Measurements from ENCODE around the gene UBE3C. TPM values are rescaled to one million over a fixed set of nuclear protein-coding genes. Genes with fewer than 3 reads are reported as not detected.
"Not testable (repeated sequence)": the region's sequence is repeated elsewhere in the genome, so short reads cannot be mapped to it uniquely, and the experiment has no call there.

UBE3C gene
- total RNA-seq, 4 donors from 2014 or later: 47.9 to 91.8 (median 66.2) TPM

DNA sequence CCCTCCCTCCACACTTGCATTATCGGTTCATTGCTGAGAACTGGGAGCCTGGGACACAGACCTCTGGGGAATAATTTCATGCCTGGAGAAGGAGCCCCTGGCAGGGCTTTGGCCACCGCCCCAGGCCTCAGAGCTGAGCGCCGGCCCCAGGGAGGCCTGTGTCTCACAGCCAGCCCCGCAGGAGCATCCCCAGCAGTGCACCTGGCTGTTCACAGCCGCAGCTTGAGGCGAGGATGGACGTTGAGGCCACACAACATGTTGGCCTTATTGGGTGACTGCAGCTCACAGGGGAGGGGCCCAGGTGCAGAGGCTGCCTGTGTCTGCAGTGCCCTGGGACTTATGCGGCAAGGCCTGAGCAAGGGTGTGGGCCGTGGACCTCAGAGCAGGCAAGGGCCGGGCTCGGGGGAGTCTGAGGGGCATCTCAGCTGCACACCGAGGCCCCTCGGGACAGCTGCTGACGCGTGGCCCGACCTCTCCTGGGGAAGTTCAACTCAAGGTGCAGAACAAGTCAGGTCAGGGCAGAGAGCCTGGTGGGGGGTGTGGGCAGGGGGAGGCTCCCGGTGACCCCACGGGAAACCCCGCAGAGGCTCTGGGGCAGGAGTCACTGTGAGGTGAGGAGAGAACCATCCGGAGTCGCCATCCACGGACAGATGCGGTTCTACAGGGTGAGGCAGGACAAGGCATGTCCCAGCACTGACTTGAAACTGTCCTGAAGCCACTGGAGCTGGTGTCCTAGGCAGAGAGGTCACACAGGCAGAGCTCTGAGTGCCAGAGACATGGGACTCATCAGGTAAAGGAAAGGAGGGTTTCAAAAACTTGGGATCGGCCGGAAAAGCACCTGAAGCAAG is 13.1 kb upstream of the UBE3C start:
- H3K27ac ChIP-seq: no peak overlapping the region
- intact Hi-C loops (cut with DNase I; ENCODE audit: low total_unique reads) (no loop called here), in situ Hi-C loops (cut with MboI; ENCODE audit: low pct_ligation_motif_present in 1 of 4, low pct_unique_long_range_greater_than_20kb in 1 of 4, low sequenced_read_pairs in 3 of 4) (loop anchor here in 2 of 4 donors (25.0 kb wide), 1 partner anchor 163 kb away; no protein-coding TSS in a partner anchor)
- peaks cover 15% of the 10 kb centered on the region for H3K27me3 ChIP-seq
- TF ChIP-seq POLR2A (IDR thresholded peaks at IDR 0.05) (no peak), EP300 (IDR thresholded peaks at IDR 0.05; ENCODE audit: low read depth) (no peak), POLR2AphosphoS5 (IDR thresholded peaks at IDR 0.05) (no peak)
- TF ChIP-seq, protein P1, sequence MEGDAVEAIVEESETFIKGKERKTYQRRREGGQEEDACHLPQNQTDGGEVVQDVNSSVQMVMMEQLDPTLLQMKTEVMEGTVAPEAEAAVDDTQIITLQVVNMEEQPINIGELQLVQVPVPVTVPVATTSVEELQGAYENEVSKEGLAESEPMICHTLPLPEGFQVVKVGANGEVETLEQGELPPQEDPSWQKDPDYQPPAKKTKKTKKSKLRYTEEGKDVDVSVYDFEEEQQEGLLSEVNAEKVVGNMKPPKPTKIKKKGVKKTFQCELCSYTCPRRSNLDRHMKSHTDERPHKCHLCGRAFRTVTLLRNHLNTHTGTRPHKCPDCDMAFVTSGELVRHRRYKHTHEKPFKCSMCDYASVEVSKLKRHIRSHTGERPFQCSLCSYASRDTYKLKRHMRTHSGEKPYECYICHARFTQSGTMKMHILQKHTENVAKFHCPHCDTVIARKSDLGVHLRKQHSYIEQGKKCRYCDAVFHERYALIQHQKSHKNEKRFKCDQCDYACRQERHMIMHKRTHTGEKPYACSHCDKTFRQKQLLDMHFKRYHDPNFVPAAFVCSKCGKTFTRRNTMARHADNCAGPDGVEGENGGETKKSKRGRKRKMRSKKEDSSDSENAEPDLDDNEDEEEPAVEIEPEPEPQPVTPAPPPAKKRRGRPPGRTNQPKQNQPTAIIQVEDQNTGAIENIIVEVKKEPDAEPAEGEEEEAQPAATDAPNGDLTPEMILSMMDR (IDR thresholded peaks at IDR 0.05): no peak
- no peaks in the 10 kb centered on the region for H3K9me3 ChIP-seq
- 80% methylated on average over 24 of the region's 26 CpGs; no CpG with 5 or more reads in 1 of the 2 donors for WGBS, 2 donors (ENCODE audit: low coverage in 1 of 2)
- H3K4me3 ChIP-seq: no peak overlapping the region
- H3K36me3 ChIP-seq: no peaks in the 10 kb centered on the region
- H3K4me1 ChIP-seq: no peaks in the 10 kb centered on the region
- DNase-seq: no peak

DNA sequence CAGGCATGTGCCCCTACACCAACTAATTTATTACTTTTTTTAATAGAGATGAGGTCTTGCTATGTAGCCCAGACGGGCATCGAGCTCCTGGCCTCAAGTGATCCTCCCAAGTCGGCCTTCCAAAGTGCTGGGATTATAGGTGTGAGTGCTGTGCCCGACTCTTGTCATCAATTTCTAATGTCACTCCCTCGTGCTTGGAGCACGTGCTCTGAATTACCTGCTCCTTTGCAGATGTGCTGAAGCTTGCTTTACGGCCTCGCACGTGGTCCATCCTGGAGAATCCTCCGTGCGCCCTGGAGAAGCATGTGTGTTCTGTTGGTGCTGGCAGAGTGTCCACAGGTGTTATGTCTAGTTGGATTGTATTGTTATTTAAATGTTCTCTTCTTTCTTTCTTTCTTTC is 11.8 kb upstream of the UBE3C start:
- in situ Hi-C loops (cut with MboI; ENCODE audit: low pct_ligation_motif_present in 1 of 4, low pct_unique_long_range_greater_than_20kb in 1 of 4, low sequenced_read_pairs in 3 of 4): loop anchor here in 2 of 4 donors (25.0 kb wide), 1 partner anchor 165 kb away; no protein-coding TSS in a partner anchor
- Histone ChIP-seq H3K36me3 (no peaks in the 10 kb centered on the region), H3K27ac (no peak overlapping the region), H3K27me3 (peaks cover 22% of the 10 kb centered on the region), H3K4me3 (no peak overlapping the region), H3K9me3 (no peaks in the 10 kb centered on the region), H3K4me1 (no peaks in the 10 kb centered on the region)
- no peak for DNase-seq
- TF ChIP-seq POLR2A (IDR thresholded peaks at IDR 0.05) (no peak), EP300 (IDR thresholded peaks at IDR 0.05; ENCODE audit: low read depth) (no peak), POLR2AphosphoS5 (IDR thresholded peaks at IDR 0.05) (no peak)
- TF ChIP-seq, protein P1 (IDR thresholded peaks at IDR 0.05): no peak
- 82 to 93% methylated on average over 2 to 11 of the region's 11 CpGs for WGBS, 2 donors (ENCODE audit: low coverage in 1 of 2)
- intact Hi-C loops (cut with DNase I; ENCODE audit: low total_unique reads): no loop called here

DNA sequence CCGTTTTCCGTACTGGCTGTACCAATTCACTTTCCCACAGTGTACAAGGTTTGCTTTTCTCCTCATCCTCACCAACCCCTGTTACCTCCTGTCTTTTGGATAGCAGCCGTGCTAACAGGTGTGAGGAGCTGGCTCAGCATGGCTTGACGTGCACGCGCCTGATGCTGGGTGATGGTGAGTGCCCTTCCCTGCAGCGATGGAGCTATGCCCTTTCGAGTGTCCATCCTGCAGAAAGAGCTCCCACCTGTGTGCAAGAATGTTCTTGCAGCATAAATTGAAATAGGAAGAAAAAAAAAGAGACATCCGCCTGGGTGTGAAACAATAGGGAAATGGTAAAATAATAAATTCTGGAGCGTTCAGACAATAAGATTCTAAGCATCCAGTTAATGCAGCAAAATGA is 9.5 kb upstream of the UBE3C start:
- TF ChIP-seq POLR2AphosphoS5 (IDR thresholded peaks at IDR 0.05) (no peak), POLR2A (IDR thresholded peaks at IDR 0.05) (no peak), EP300 (IDR thresholded peaks at IDR 0.05; ENCODE audit: low read depth) (no peak)
- TF ChIP-seq, protein P1 (IDR thresholded peaks at IDR 0.05): no peak
- no peak for DNase-seq
- Histone ChIP-seq H3K9me3 (no peaks in the 10 kb centered on the region), H3K27ac (no peak overlapping the region), H3K4me3 (no peak overlapping the region), H3K4me1 (no peaks in the 10 kb centered on the region), H3K36me3 (no peaks in the 10 kb centered on the region), H3K27me3 (peaks cover 27% of the 10 kb centered on the region)
- intact Hi-C loops (cut with DNase I; ENCODE audit: low total_unique reads) (no loop called here), in situ Hi-C loops (cut with MboI; ENCODE audit: low pct_ligation_motif_present in 1 of 4, low pct_unique_long_range_greater_than_20kb in 1 of 4, low sequenced_read_pairs in 3 of 4) (loop anchor here in 2 of 4 donors (25.0 kb wide), 1 partner anchor 167 kb away; no protein-coding TSS in a partner anchor)
- 75 to 80% methylated on average over 5 to 10 of the region's 10 CpGs for WGBS, 2 donors (ENCODE audit: low coverage in 1 of 2)

DNA sequence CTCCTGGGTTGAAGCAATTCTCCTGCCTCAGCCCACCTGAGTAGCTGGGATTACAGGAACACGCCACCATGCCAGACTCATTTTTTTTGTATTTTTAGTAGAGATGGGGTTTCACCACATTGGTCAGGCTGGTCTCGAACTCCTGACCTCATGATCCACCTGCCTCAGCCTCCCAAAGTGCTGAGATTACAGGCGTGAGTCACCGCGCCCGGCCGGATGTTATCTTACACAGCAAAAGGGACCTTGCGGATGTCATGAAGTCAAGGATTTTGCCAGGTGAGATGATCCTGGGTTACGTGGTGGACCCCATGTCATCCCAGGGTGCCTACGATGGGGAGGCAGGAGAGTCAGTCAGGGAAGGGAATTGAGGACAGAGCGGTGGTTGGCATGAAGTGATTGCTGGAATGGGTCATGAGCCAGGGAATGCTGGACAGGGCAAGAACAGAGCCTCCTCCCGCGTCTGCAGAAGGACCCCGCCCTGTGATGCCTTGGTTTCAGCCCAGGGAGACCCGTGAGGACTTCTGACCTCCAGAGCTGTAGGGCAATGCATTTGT is 8.7 kb upstream of the UBE3C start:
- TF ChIP-seq POLR2AphosphoS5 (IDR thresholded peaks at IDR 0.05): no peak
- TF ChIP-seq, protein P1 (IDR thresholded peaks at IDR 0.05): no peak
- no peak for TF ChIP-seq POLR2A (IDR thresholded peaks at IDR 0.05)
- H3K27me3 ChIP-seq: peaks cover 27% of the 10 kb centered on the region
- no peaks in the 10 kb centered on the region for H3K36me3 ChIP-seq
- no peak overlapping the region for H3K4me3 ChIP-seq
- no peaks in the 10 kb centered on the region for H3K4me1 ChIP-seq
- no peak overlapping the region for H3K27ac ChIP-seq
- no peak for DNase-seq
- 60 to 81% methylated on average over 1 to 15 of the region's 15 CpGs for WGBS, 2 donors (ENCODE audit: low coverage in 1 of 2)
- intact Hi-C loops (cut with DNase I; ENCODE audit: low total_unique reads): no loop called here
- in situ Hi-C loops (cut with MboI; ENCODE audit: low pct_ligation_motif_present in 1 of 4, low pct_unique_long_range_greater_than_20kb in 1 of 4, low sequenced_read_pairs in 3 of 4): loop anchor here in 3 of 4 donors (10.0 to 25.0 kb wide), 2 partner anchors 168 to 175 kb away; no protein-coding TSS in a partner anchor
- no peaks in the 10 kb centered on the region for H3K9me3 ChIP-seq

DNA sequence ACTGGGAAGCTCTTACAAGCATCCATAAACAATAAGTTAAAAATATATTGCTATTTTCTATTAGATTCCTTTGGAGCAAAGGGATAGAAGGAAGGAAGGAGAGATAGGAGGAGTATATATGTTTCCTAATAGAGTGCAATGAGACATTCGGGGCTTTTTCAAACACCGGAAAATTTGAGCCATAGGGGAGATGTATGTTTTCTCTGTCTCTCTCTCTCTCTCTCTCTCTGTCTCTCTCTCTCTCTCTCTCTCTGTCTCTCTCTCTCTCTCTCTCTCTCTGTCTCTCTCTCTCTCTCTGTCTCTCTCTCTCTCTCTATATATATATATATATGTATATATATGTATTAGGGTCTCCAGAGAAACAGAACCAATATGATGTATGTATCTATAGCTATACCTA is 7.9 kb upstream of the UBE3C start:
- H3K4me3 ChIP-seq; H3K27ac ChIP-seq; H3K36me3 ChIP-seq; H3K4me1 ChIP-seq; intact Hi-C loops (cut with DNase I; ENCODE audit: low total_unique reads); H3K9me3 ChIP-seq; DNase-seq: not testable (repeated sequence)
- WGBS, 2 donors (ENCODE audit: low coverage in 1 of 2): 66 to 79% methylated on average over 2 of the region's 2 CpGs
- in situ Hi-C loops (cut with MboI; ENCODE audit: low pct_ligation_motif_present in 1 of 4, low pct_unique_long_range_greater_than_20kb in 1 of 4, low sequenced_read_pairs in 3 of 4): loop anchor here in 3 of 4 donors (10.0 to 25.0 kb wide), 2 partner anchors 169 to 176 kb away; no protein-coding TSS in a partner anchor
- peaks cover 27% of the 10 kb centered on the region for H3K27me3 ChIP-seq
